K562 (cell line): Measurements from ENCODE around the gene EAF1. TPM values are rescaled to one million over a fixed set of nuclear protein-coding genes. Genes with fewer than 3 reads are reported as not detected.

Experiments used
- BACH1 ChIP-seq: fragments of 200-800 bp; sonication (Bioruptor generic); IDR thresholded peaks from 2 replicates; pipeline ENCODE4 v1.6.1; 2016; ENCODE audit warnings: missing genetic modification characterization, missing compliant biosample characterization
- CBFA2T2 ChIP-seq: fragments of 450-650 bp; conservative IDR thresholded peaks from 2 replicates; pipeline ENCODE4 v1.6.1; 2017; ENCODE audit warnings: mild to moderate bottlenecking
- CBX1 ChIP-seq: sonication (generic); IDR thresholded peaks from 2 replicates; pipeline ENCODE4 v1.6.1; 2016; ENCODE audit warnings: antibody characterized with exemption, low read depth, mild to moderate bottlenecking
- CHD2 ChIP-seq: IDR thresholded peaks from 2 replicates; pipeline ENCODE4 v1.6.1; 2011; ENCODE audit warnings: low read depth, low read length
- RBM25 ChIP-seq: fragments of 200-400 bp; formaldehyde crosslinking; IDR thresholded peaks from 2 replicates; pipeline ENCODE4 v1.6.1; 2018; ENCODE audit warnings: low read length, low read depth, moderate library complexity; ENCODE audit not compliant: severe bottlenecking
- YY1 ChIP-seq, 3 experiments: IDR thresholded peaks; 2 replicates each; pipeline ENCODE4 v1.6.1; 2011; ENCODE audit warnings: low read length in 2 of 3, mild to moderate bottlenecking in 2 of 3, moderate library complexity in 2 of 3, borderline replicate concordance in 1 of 3, control low read depth in 1 of 3, low read depth in 1 of 3; ENCODE audit not compliant: insufficient read depth in 3 of 3, insufficient replicate concordance in 2 of 3, control insufficient read depth in 1 of 3, insufficient read length in 1 of 3; ENCODE audit errors: extremely low read depth in 1 of 3
- ZNF253 ChIP-seq: fragments of 250-450 bp; sonication (Bioruptor Pico); conservative IDR thresholded peaks from 2 replicates; pipeline ENCODE4 v1.6.1; 2021; ENCODE audit warnings: mild to moderate bottlenecking
- polyA plus RNA-seq, 8 experiments: library from polyadenylated mRNA; depleted of rRNA in 4 of 8; stranded (reverse) in 5 of 8; unstranded in 3 of 8; fragments of >200 nt; fragmentation: Nextera tagmentation in 2 of 8; fragmentation: Illumina TruSeq in 1 of 8; extraction: Ambion mirVana in 2 of 8; extraction: Trizol in 1 of 8; gene quantifications; 2 replicates each; pipeline versions ENCODE4 v1.2.1 to v1.2.3, GENCODE V29; 2011 to 2014; ENCODE audit warnings: inconsistent platforms in 1 of 8, missing spikeins in 1 of 8
- total RNA-seq, 7 experiments: library from RNA; depleted of rRNA in 6 of 7; stranded (reverse); fragments of >200 nt in 6 of 7; fragmentation: Illumina TruSeq in 2 of 7; extraction: Trizol in 2 of 7; gene quantifications; 2 replicates each; pipeline versions ENCODE4 v1.2.1 to v1.2.3, GENCODE V29; 2011 to 2021; ENCODE audit warnings: low replicate concordance in 1 of 7
- TF ChIP-seq, protein P1 (sequence below): sonication (generic); formaldehyde crosslinking; IDR thresholded peaks from 2 replicates; pipeline ENCODE4 v1.8.1; 2023; ENCODE audit warnings: missing genetic modification reagents, mild to moderate bottlenecking, borderline replicate concordance

The EAF1 gene
- total and polyA plus RNA-seq, 9 of the 15 experiments (the other 6 are each of a cell fraction or from before 2014, with no cell fraction given): 7.0 to 26.8 (median 20.4) TPM

DNA sequence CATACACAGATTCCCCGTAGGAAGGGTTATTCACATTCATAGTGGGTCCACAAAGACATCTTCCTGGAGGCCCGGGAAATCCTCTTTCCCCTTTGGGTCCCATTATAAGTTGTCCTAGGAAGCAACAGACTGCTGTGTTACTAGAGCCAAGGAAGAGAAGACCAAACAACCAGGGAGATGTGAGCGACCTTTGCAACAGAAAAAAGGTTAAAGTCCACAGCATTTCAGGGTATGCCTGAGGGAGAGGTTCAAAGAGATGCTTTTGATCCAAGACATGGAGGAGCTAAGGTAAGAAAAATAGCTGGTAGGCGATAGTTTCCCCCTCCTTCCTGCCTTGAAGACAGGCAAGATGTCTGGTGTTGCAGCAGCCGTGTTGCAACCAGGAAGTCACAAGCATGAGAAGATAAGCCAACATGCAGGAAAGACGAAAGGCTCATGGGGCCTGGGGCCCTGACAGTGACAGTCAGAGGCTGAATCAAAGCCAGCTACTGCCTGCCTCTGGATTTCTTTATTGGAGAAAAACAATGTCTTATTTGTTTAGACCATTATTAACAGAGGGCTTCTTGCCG, 30.9 kb downstream of the EAF1 start (continued):
- TF ChIP-seq, protein P1, sequence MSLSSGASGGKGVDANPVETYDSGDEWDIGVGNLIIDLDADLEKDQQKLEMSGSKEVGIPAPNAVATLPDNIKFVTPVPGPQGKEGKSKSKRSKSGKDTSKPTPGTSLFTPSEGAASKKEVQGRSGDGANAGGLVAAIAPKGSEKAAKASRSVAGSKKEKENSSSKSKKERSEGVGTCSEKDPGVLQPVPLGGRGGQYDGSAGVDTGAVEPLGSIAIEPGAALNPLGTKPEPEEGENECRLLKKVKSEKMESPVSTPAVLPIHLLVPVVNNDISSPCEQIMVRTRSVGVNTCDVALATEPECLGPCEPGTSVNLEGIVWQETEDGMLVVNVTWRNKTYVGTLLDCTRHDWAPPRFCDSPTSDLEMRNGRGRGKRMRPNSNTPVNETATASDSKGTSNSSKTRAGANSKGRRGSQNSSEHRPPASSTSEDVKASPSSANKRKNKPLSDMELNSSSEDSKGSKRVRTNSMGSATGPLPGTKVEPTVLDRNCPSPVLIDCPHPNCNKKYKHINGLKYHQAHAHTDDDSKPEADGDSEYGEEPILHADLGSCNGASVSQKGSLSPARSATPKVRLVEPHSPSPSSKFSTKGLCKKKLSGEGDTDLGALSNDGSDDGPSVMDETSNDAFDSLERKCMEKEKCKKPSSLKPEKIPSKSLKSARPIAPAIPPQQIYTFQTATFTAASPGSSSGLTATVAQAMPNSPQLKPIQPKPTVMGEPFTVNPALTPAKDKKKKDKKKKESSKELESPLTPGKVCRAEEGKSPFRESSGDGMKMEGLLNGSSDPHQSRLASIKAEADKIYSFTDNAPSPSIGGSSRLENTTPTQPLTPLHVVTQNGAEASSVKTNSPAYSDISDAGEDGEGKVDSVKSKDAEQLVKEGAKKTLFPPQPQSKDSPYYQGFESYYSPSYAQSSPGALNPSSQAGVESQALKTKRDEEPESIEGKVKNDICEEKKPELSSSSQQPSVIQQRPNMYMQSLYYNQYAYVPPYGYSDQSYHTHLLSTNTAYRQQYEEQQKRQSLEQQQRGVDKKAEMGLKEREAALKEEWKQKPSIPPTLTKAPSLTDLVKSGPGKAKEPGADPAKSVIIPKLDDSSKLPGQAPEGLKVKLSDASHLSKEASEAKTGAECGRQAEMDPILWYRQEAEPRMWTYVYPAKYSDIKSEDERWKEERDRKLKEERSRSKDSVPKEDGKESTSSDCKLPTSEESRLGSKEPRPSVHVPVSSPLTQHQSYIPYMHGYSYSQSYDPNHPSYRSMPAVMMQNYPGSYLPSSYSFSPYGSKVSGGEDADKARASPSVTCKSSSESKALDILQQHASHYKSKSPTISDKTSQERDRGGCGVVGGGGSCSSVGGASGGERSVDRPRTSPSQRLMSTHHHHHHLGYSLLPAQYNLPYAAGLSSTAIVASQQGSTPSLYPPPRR (CRISPR knock-in tag): no peak
- no peak for TF ChIP-seq ZNF253 (CRISPR knock-in tag)
- no peak for TF ChIP-seq CBFA2T2
- TF ChIP-seq BACH1 (tag): no peak
- TF ChIP-seq YY1 (IDR thresholded peaks at IDR 0.05; ENCODE audit: borderline replicate concordance in 1 of 3, control insufficient read depth in 1 of 3, extremely low read depth in 1 of 3, insufficient read depth in 3 of 3, insufficient read length in 1 of 3, insufficient replicate concordance in 2 of 3, low read depth in 1 of 3, low read length in 2 of 3): no peak
- TF ChIP-seq CBX1: no peak; the same call in 1 of the 2 replicates
- TF ChIP-seq CHD2: no peak
- TF ChIP-seq RBM25: peak; percentile 85
